Activated CD8-positive, alpha-beta memory T cell treated with anti-CD3 and anti-CD28 coated beads for 48 hours (primary cell): ENCODE data around the gene IQGAP2.

Experiments
- DNase-seq, 3 experiments: peaks; one replicate each; pipeline ENCODE4 v3.0.0-alpha.2; 2020; ENCODE audit warnings: low read depth in 2 of 3, low spot score in 2 of 3

IQGAP2 gene

DNA sequence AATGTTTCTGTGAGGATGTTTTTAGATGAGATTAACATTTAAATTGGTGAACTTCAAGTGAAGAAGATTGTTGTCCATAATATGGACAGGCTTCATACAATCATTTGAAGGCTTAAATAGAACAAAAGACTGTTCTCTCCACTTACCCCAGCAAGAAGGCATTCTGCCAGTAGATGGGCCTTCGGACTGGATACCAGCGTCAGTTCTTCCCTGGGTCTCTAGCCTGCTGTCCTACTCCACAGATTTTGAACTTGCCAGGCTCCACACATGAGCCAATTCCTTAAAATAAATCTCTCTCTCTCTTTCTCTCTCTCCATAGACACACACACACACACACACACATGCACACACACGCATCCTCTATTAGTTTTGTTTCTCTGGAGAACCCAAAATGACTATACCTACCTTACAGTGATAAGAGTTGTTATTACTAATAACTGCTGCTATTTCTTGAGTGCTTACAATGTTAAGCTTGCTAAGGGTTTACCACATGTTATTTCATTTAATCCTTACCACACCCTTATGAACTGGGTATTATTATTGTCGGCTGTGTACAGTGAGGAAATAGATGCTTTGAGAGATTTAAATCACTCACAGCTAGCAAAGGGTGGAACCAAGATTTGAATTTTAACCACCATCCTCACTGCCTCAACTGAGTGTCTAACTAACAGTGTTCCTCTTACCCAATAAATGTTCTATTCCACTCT is 19.8 kb upstream of the IQGAP2 start:
- no peak for DNase-seq

- no peak for DNase-seq
These were observed 18.9 kb upstream of the IQGAP2 start for GRCh38 chr5:76384189-76384588.

GRCh38 chr5:76384705-76385104 is 18.4 kb upstream of the IQGAP2 start:
- no peak for DNase-seq

- no peak for DNase-seq
These were observed 17.5 kb upstream of the IQGAP2 start for GRCh38 chr5:76385540-76385939.

DNA sequence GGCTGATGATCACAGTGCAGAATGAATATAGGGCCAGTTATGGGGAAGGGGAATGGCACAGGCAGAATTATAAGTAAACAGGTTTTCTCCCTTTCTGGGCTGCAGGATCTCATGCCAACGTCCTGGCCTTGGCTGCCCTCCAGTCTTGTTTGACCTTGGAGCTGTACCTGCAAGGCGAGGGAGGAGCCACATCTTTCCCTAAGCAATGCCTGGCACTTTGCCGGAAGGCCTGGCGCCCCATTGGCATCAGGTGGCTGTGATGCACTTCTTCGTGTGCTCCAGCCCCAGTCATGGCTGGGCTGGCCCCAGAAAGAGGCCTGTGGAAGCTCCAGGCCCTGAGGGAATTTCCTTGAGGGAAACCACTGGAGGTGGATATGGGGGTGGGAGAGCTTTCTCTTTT is 16.7 kb upstream of the IQGAP2 start:
- DNase-seq: no peak

DNA sequence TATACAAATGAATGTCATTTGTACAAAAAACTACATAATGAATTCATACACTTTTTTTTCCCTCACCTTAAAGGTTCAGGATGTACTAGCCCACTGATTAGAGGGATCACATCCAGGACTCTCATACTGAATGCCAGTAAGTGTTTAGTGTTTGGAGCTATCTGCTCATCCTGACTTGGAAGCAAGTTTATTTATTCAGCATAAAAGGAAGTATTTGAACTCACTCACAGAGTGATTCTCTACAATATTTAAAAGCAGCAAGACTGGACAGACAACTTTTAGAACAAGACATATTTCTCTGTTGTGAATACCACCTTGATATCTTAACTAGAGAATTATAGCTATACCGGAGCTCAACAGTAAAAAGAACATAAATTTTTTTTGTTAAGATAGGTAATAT is 14.8 kb upstream of the IQGAP2 start:
- no peak for DNase-seq

GRCh38 chr5:76388791-76389512 is 14.1 kb upstream of the IQGAP2 start:
- DNase-seq: no peak

DNA sequence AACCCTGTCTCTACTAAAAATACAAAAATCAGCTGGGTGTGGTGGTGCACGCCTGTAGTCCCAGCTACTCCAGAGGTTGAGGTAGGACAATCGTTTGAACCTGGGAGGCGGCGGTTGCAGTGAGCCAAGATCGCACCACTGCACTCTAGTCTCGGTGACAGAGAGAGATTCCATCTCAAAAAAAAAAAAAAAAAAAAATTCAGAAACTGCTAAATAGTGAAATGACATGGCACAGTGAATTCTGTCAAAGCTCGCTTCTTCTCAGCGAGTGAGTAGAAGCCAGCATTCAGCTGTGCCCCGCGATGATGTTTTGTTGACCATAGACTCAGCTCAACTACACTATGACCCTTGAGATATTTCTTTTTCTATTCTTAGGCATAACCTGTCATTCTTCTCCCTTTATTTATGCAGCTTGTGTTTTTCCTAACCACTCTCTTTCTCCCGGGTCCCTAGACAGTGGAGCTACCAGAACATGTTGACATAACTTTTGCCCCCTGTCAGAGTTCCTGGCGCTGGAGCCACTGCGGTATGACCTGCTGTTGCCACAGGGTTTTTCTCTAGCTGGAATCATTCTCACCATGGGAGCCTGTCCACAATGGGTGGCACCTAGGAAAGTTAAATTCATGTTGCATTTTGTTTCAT is 13.5 kb upstream of the IQGAP2 start:
- no peak for DNase-seq

- no peak for DNase-seq
These were observed 12.1 kb upstream of the IQGAP2 start for GRCh38 chr5:76391014-76391413.

DNA sequence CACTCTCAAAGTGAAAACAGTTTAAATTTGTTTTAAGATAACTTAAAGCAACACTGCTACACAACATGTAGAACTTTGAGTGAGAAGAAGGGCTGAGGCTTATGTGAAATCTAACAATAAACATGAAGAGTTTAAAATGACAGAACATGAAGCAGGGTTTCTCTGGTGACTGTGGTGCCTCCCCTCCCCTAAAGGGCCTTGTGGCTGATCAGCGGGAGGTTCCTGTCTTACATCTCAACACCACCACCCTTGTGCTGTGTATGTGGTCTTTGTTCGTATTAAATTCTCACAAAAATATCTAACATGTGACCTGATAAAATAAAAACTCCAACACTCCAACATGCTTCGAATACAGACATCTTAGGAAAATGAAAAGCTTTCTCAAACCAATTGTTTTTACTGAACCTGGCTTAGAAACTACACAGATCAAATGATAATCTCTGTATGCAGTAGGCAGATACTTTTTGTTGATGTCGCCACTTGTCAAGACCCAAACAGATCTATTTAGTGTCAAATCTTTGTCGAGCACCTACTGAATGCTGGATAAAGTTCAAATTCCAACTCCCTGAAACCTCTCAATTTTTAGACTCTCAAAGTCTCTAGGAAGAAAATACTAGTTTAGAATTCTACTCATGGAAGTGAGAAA is 9.9 kb upstream of the IQGAP2 start:
- no peak for DNase-seq

GRCh38 chr5:76397200-76397599 is 5.9 kb upstream of the IQGAP2 start:
- no peak for DNase-seq

DNA sequence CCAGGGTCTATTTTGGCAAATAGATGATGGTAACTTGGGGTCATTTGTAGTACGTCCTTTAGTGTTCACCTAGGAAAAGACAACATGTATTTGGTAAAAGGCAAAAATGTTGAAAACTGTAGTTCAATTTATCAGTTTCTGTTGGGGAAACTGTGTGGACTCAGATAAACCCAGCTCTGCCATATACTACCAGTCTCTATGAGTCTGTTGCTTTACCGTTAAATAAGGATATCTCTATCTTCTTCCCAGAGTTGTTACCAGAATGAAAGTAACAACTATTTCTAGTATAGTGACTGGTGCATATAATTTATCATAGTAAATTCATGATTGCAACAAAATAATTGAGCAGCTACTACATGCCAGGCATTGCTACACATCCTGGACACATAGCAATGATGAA is 3.8 kb upstream of the IQGAP2 start:
- DNase-seq: no peak

GRCh38 chr5:76400466-76400865 is 2.6 kb upstream of the IQGAP2 start:
- DNase-seq: no peak

- DNase-seq: no peak
These were observed 1.3 kb upstream of the IQGAP2 start for GRCh38 chr5:76401801-76402250.

DNA sequence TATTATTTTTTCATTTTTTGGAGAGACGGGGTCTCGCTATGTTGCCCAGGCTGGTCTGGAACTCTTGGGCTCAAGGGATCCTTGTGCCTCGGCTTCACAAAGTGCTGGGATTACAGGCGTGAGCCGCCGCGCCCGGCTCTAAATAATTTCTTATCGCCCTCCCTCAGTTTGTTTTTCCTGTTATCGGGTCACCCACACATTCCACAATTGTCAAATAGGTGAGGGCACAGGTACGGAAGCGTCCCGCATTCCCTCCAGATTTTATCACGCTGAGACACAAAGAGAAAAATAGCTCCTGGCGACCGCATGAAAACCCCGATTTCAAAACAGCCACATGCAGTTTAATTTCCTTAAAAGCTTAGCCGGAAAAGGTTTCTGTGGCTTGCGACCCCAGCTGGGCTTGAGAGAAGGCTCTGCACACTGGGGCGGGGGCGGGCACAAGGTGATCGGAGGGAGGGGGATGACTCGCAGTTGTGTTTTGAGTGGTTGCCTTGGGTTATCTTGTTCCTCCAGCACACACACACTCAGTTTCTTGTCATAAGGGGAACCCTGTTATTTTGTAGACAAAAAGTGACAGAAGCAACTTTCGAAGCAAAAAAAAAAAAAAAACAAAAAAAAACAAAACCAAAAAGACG is 717 bp upstream of the IQGAP2 start:
- DNase-seq: peak; percentile 42 to 60 (median 47)

DNA sequence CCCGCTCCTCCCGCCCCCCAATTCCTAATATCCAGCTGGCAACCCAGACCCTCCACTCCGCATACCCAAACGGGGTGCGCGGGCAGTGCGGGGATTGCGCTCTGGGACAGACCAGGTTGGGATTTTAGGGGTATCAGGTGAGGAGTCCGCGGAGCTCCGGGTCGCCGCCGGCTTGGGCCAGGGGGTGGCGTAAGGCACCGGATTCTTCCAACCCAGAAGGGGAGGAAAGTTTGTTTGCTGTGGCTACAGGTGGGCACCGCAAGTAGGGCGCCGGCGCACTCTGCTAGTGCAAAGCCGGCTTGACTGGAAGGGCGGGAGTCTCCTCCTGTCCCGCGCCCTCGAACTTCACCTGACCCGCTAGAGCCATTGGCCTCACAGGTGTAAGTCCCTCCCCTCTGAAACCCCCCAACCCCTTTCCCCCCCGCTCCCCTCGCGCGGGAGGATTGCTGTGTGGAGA is 709 bp downstream of the IQGAP2 start:
- DNase-seq: peak; percentile 33 to 51 (median 43)

DNA sequence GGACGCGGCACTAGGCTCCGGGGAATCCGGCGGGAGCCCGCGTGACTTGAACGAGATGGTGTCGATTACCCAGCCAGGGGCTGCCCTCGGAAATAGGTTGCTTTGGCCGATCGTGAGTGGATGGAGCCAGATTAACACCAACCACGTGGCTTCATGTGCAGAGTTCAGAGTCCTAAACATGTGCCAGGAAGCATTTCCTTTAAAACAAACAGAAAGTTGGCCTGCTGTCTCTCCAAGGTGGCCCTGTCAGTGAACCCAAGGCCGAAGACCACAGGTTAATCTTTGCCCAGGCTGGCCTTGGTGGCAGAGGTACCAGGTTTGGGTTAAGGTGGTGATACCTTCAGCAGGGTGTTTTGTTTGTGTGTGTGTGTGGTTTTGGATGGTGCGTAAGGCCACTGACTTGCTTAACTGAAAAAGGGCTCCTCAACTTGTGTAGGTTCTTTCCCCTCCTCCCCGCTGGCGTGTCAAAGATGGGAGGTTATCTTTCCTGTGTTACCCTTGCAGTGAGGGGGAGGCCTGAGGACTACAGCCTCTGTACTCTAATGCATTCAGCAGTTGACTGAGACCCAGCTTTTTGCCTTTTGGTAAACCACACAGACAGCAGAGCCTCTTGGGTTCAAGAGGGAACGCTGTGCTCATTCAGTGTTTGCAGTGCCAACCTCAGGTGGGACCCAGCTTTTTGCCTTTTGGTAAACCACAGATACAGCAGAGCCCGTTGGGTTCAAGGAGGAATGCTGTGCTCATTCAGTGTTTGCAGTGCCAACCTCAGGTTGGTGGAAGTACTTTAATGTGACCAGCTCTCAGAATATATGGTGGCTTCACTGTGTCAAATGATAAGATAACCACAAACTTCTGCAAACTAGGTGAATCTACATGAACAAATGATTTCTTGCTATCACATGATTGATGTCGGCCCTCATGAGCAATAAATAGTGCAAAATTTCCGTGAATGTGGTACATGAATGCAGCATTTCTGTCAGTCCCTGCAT is 1.4 kb downstream of the IQGAP2 start:
- DNase-seq: peak; percentile 35 to 50 (median 44)

GRCh38 chr5:76406014-76406413 is 2.9 kb downstream of the IQGAP2 start:
- DNase-seq: no peak

- no peak for DNase-seq
These were observed 3.6 kb downstream of the IQGAP2 start for GRCh38 chr5:76406673-76407072.

DNA sequence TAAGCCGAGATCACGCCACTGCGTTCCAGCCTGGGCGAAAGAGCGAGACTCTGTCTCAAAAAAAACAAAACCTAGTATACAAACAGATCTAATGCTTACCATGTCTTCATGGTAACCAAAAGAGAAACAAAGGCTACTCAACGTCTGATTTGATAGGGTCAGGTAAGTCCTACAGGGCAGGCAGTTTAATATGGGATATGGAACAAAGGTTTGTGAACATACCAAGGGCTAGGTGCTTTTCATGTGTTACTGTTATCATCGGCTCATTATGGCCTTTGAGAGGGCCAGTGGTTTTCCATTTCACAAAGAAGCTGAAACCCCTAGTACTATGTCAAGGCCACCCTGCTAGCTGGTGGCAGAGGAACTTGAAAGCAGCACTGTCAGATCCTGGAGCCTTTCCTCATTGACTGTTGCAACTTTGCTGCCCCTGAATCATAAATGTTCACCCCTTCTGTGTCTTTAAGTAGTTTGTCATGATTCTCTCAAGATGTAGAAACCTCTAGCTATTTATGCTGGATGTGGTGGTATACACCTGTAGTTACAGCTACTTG is 5.1 kb downstream of the IQGAP2 start:
- DNase-seq: no peak
